CD8-positive, alpha-beta memory T cell (primary cell): ENCODE results near the gene MIR17HG. TPM values are rescaled to one million over a fixed set of nuclear protein-coding genes. Genes with fewer than 3 reads are reported as not detected.

Experiments used
- CTCF ChIA-PET: fragments of 350-600 bp; sonication (Branson Sonifier 250); formaldehyde crosslinking; loops from one replicate; lab custom pipeline; 2021; ENCODE audit warnings: antibody characterized with exemption; lab: Charles Lee
- POLR2A ChIA-PET: fragments of 350-600 bp; sonication (Branson Sonifier 250); formaldehyde crosslinking; loops from one replicate; lab custom pipeline; 2021; ENCODE audit warnings: antibody characterized with exemption; lab: Charles Lee
- DNase-seq, 5 donors: peaks; one replicate each; pipeline versions ENCODE4 v3.0.0 to v3.0.0-alpha.2; 2020 to 2022; ENCODE audit warnings: mixed read lengths in 1 of 5
- H3K27ac ChIP-seq: one replicate; pipeline ENCODE4 v1.7.0; 2013; ENCODE audit warnings: low read depth, mild to moderate bottlenecking, low read length, moderate library complexity
- H3K27me3 ChIP-seq: 2 replicates; pipeline ENCODE4 v1.7.0; 2013; ENCODE audit warnings: low read length, mild to moderate bottlenecking; ENCODE audit not compliant: insufficient read depth, poor library complexity, severe bottlenecking
- H3K36me3 ChIP-seq: 2 replicates; pipeline ENCODE4 v1.7.0; 2013; ENCODE audit warnings: mild to moderate bottlenecking, low read length, moderate library complexity; ENCODE audit not compliant: insufficient read depth
- H3K4me1 ChIP-seq: 2 replicates; pipeline ENCODE4 v1.7.0; 2013; ENCODE audit warnings: mild to moderate bottlenecking, low read length, moderate library complexity; ENCODE audit not compliant: insufficient read depth
- H3K4me3 ChIP-seq: 2 replicates; pipeline ENCODE4 v1.7.0; 2013; ENCODE audit warnings: mild to moderate bottlenecking, low read length
- H3K9me3 ChIP-seq: 2 replicates; pipeline ENCODE4 v1.7.0; 2013; ENCODE audit warnings: mild to moderate bottlenecking, low read length
- H3K27ac Mint-ChIP-seq, 8 donors: one replicate each; pipeline ENCODE4 v1.8.0; 2020 to 2021; ENCODE audit warnings: mixed read lengths in 8 of 8, mild to moderate bottlenecking in 6 of 8, inconsistent platforms in 3 of 8, moderate library complexity in 3 of 8
- H3K27me3 Mint-ChIP-seq, 2 donors: one replicate each; pipeline ENCODE4 v1.8.0; 2020 to 2021; ENCODE audit warnings: mixed read lengths in 2 of 2, mild to moderate bottlenecking in 1 of 2, moderate library complexity in 1 of 2
- H3K36me3 Mint-ChIP-seq, 3 donors: one replicate each; pipeline ENCODE4 v1.8.0; 2020 to 2021; ENCODE audit warnings: mixed read lengths in 3 of 3, inconsistent platforms in 1 of 3, mild to moderate bottlenecking in 1 of 3
- H3K4me1 Mint-ChIP-seq, 3 donors: one replicate each; pipeline ENCODE4 v1.8.0; 2020 to 2021; ENCODE audit warnings: mixed read lengths in 3 of 3, inconsistent platforms in 1 of 3, mild to moderate bottlenecking in 1 of 3
- H3K4me3 Mint-ChIP-seq, 7 donors: one replicate each; pipeline ENCODE4 v1.8.0; 2020 to 2021; ENCODE audit warnings: mixed read lengths in 7 of 7, mild to moderate bottlenecking in 6 of 7, moderate library complexity in 4 of 7, inconsistent platforms in 2 of 7
- H3K9me3 Mint-ChIP-seq, 5 donors: one replicate each; pipeline ENCODE4 v1.8.0; 2020 to 2022; ENCODE audit warnings: mixed read lengths in 5 of 5, mild to moderate bottlenecking in 3 of 5, moderate library complexity in 2 of 5, inconsistent platforms in 1 of 5
- polyA plus RNA-seq: library from polyadenylated mRNA; unstranded; fragments of 300-500 nt; fragmentation: Illumina TruSeq; gene quantifications from one replicate; pipeline ENCODE4 v1.2.3, GENCODE V29; 2021
- total RNA-seq, 2 experiments: library from RNA; stranded (reverse); gene quantifications; one replicate each; pipeline ENCODE4 v1.2.3, GENCODE V29; 2021

The MIR17HG gene
- total and polyA plus RNA-seq, 3 experiments from 2014 or later: 0.26 to 21.5 (median 21.0) TPM

DNA sequence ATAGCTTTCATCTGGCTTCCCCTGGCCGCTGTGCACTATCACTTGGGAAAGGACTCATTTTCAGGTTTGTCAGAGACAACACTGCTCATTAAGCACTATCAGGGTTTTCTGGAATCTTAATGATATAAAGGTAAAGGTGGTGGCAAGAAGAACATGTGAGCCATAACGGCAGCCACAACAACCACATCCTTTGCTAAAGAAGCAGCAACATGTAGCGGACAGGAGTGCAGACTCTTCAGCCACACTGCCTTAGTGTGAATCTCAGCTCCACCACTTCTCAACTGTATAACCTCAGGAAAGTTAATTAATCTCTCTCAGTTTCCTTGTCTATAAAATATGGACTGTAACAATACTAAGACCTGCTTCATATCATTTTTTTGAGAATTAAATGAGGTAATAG, 24.1 kb upstream of the MIR17HG start:
- H3K27ac ChIP-seq: no peak overlapping the region
- ChIA-PET POLR2A (interaction anchor here (1.9 kb wide), 1 partner anchor 23 kb away, joined by 5 read pairs; no protein-coding TSS in a partner anchor), CTCF (interaction anchor here (2.0 kb wide), 1 partner anchor 10 kb away, joined by 7 read pairs; no protein-coding TSS in a partner anchor)
- H3K9me3 ChIP-seq: no peaks in the 10 kb centered on the region
- H3K4me1 ChIP-seq: no peaks in the 10 kb centered on the region
- no peak overlapping the region for H3K4me3 ChIP-seq
- Mint-ChIP-seq H3K27ac (no peak overlapping the region), H3K27me3 (peaks cover 0 to 2% of the 10 kb centered on the region in 2 donors), H3K36me3 (no peaks in the 10 kb centered on the region), H3K4me1 (peaks cover 12 to 14% (median 14%) of the 10 kb centered on the region in 3 donors), H3K9me3 (no peaks in the 10 kb centered on the region), H3K4me3 (no peak overlapping the region)
- H3K27me3 ChIP-seq: no peaks in the 10 kb centered on the region
- H3K36me3 ChIP-seq: no peaks in the 10 kb centered on the region
- DNase-seq: no peak

DNA sequence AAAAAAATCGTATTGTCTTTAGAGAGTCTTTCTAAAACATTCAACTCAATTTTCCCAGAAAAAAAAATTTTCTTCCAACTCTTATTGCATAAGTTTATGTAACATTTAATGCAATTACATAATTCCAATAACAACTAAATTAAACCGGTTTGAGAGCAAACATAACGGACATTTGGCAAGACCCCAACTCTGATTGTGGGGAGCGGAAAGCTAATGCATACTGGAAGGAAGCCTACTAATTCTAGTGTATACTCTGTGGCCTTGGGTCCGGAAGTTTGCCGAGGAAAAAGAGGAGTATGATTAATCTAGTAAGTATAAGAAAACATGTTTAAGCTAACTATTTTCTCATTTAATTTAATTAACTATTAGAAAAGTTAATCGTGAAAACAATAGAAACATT, 21.3 kb upstream of the MIR17HG start:
- H3K27ac ChIP-seq: no peak overlapping the region
- DNase-seq: no peak
- H3K4me3 Mint-ChIP-seq: no peak overlapping the region
- H3K27me3 Mint-ChIP-seq: peaks cover 0 to 11% of the 10 kb centered on the region in 2 donors
- peaks cover 13 to 16% (median 15%) of the 10 kb centered on the region in 3 donors for H3K4me1 Mint-ChIP-seq
- no peaks in the 10 kb centered on the region for H3K9me3 Mint-ChIP-seq
- no peak overlapping the region for H3K4me3 ChIP-seq
- no peak overlapping the region for H3K27ac Mint-ChIP-seq
- H3K36me3 Mint-ChIP-seq: no peaks in the 10 kb centered on the region
- H3K36me3 ChIP-seq: no peaks in the 10 kb centered on the region
- no peaks in the 10 kb centered on the region for H3K27me3 ChIP-seq
- POLR2A ChIA-PET: no interaction called here
- H3K4me1 ChIP-seq: no peaks in the 10 kb centered on the region
- H3K9me3 ChIP-seq: no peaks in the 10 kb centered on the region
- CTCF ChIA-PET: no interaction called here

DNA sequence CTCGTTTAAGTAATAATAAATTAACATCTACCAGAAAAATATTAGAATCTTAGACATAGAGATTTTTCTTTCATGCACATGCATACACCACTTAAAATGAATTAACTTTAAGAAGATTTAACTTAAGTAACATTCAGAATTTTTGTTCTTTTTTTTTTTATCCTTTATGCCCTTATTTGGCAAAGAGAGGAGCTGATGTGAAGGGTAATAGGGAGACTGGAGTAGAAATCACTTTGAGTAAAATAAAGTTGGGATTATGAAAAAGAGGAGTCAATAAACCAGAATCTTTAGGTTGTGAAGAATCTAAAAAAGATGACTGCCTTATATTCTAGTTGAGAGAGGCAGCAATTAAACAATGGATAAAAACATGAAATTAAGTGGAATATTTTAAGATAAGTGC, 18.8 kb upstream of the MIR17HG start:
- Mint-ChIP-seq H3K27ac (no peak overlapping the region), H3K27me3 (peaks cover 0 to 11% of the 10 kb centered on the region in 2 donors), H3K9me3 (no peaks in the 10 kb centered on the region), H3K4me1 (peaks cover 5 to 8% (median 8%) of the 10 kb centered on the region in 3 donors), H3K4me3 (no peak overlapping the region), H3K36me3 (no peaks in the 10 kb centered on the region)
- H3K27ac ChIP-seq: no peak overlapping the region
- no peaks in the 10 kb centered on the region for H3K9me3 ChIP-seq
- H3K36me3 ChIP-seq: no peaks in the 10 kb centered on the region
- H3K4me1 ChIP-seq: no peaks in the 10 kb centered on the region
- POLR2A ChIA-PET: no interaction called here
- no peaks in the 10 kb centered on the region for H3K27me3 ChIP-seq
- no peak overlapping the region for H3K4me3 ChIP-seq
- CTCF ChIA-PET: no interaction called here
- no peak for DNase-seq

DNA sequence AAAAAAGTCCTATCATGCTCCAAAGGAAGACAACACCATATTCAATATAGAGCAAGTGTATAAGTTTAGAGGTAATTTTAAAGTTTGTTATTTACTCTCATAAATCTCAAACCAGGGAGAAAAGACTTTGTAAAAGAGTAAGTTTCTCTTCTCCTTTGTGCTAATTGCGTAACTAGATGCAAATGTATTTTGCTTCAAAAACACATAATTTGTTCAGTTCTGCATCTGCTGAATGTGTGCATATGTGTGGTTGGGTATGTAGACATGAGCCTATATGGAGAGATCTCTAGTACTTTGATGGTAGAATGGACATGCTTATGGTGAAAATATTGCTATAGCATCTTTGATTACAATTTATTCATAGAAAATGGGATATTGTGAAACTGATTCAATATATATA, 17.8 kb upstream of the MIR17HG start:
- Mint-ChIP-seq H3K9me3 (no peaks in the 10 kb centered on the region), H3K4me1 (peaks cover 5 to 8% (median 7%) of the 10 kb centered on the region in 3 donors), H3K27me3 (peaks cover 0 to 11% of the 10 kb centered on the region in 2 donors), H3K4me3 (no peak overlapping the region), H3K36me3 (no peaks in the 10 kb centered on the region), H3K27ac (no peak overlapping the region)
- H3K9me3 ChIP-seq: no peaks in the 10 kb centered on the region
- H3K27ac ChIP-seq: no peak overlapping the region
- H3K36me3 ChIP-seq: no peaks in the 10 kb centered on the region
- ChIA-PET CTCF (no interaction called here), POLR2A (no interaction called here)
- H3K27me3 ChIP-seq: no peaks in the 10 kb centered on the region
- no peak overlapping the region for H3K4me3 ChIP-seq
- no peaks in the 10 kb centered on the region for H3K4me1 ChIP-seq
- no peak for DNase-seq

DNA sequence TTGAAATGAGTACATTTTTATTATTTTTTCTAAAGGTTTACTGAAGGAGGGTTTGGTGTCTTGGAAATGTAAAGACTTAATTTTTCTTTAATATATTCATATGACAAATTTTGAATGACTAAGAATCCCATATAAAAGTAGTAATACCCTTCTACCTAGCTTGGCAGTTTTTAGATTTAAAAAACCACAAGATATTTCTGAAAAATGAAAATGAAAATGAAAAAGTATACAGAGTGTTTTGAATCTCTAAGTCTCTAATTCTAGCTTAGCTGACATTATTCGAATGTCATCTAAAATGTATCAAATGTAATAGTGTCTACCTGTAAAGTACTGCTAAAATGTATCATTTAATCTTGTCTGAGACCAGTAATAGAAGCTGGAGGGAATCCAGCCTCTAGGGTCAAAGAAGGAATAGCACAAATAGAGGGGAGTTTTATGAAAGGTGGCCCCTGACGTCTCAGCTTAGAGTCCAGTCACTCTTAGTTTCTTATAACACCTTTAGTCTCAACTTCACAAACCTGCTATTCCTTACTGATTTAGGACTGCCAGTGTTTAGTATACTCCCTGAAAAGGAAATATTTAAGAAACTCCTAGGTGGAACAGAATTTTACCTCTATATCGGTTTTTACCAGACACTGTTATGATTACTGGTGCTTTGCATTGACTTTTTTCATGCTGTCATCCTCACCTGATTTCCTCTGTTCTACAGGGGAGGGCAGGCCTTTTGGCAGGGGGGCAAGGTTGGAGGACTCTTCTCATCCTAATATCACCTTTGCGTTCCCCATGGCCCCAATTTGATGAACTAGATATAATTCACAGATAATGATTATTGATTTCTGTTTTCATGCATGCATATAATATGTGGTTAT, 16.2 kb upstream of the MIR17HG start:
- H3K27ac ChIP-seq: no peak overlapping the region
- CTCF ChIA-PET: no interaction called here
- Mint-ChIP-seq H3K4me1 (peaks cover 5 to 8% (median 7%) of the 10 kb centered on the region in 3 donors), H3K27me3 (peaks cover 2 to 11% of the 10 kb centered on the region in 2 donors), H3K4me3 (peak overlapping the region in 2 of 7 donors; percentile 7 to 53), H3K36me3 (no peaks in the 10 kb centered on the region), H3K9me3 (no peaks in the 10 kb centered on the region), H3K27ac (peak overlapping the region in 2 of 8 donors; percentile 25 to 27)
- no peaks in the 10 kb centered on the region for H3K4me1 ChIP-seq
- H3K36me3 ChIP-seq: no peaks in the 10 kb centered on the region
- no peak overlapping the region for H3K4me3 ChIP-seq
- DNase-seq: no peak
- H3K27me3 ChIP-seq: no peaks in the 10 kb centered on the region
- H3K9me3 ChIP-seq: no peaks in the 10 kb centered on the region
- POLR2A ChIA-PET: no interaction called here

DNA sequence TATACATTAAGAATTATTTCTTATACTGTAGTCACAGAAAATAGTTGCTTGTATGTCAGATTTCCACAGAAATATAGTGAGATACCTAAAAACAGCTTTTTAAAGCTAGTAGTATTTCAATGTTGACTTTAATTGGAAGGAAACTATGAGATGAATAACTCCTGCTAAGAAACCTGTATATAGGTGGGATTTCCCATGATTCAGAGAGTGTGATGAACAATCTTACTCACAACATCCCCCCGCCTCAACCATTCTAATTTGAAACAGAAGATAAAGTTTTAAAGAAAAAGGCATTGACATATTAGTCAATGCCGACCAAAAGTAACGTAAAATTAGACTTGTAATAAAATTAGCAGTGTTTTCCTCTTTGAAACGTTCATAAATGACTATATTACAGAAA, 1.4 kb upstream of the MIR17HG start:
- Histone ChIP-seq H3K27me3 (no peaks in the 10 kb centered on the region), H3K36me3 (peaks cover 7% of the 10 kb centered on the region), H3K9me3 (no peaks in the 10 kb centered on the region), H3K4me1 (peaks cover 28% of the 10 kb centered on the region), H3K27ac (no peak overlapping the region), H3K4me3 (no peak overlapping the region)
- Mint-ChIP-seq H3K36me3 (peaks cover 0 to 23% (median 0%) of the 10 kb centered on the region in 3 donors), H3K4me3 (peak overlapping the region in 1 of 7 donors; percentile 95), H3K4me1 (peaks cover 26 to 37% (median 29%) of the 10 kb centered on the region in 3 donors), H3K27ac (peak overlapping the region in 1 of 8 donors; percentile 87), H3K27me3 (peaks cover 0 to 6% of the 10 kb centered on the region in 2 donors), H3K9me3 (no peaks in the 10 kb centered on the region)
- POLR2A ChIA-PET: interaction anchor here (1.2 kb wide), 1 partner anchor 22 kb away, joined by 5 read pairs; no protein-coding TSS in a partner anchor
- DNase-seq: no peak
- CTCF ChIA-PET: interaction anchor here (0.8 to 1.4 kb wide), 2 partner anchors 26 to 32 kb away, joined by 3 to 8 read pairs; no protein-coding TSS in a partner anchor

DNA sequence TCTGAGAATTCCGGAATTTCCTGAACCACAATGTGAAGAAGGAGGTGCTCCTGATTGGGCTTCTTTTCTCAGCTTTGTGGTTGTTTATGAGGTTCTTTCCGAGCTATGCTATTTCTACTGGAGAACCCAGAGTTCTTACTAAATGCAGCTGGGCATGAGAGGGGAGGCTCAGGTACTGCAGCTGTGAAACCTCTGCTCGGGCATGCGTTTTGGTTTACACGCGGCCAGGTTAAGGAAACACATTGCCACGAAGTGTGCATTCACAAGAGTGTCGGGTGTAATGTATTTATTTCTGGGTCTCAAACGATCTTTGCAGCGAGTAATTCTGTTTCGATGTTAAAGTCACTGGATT, 661 bp upstream of the MIR17HG start:
- Mint-ChIP-seq H3K9me3 (no peaks in the 10 kb centered on the region), H3K27ac (peak overlapping the region; percentile 83 to 97 (median 90)), H3K4me3 (peak overlapping the region; percentile 89 to 97 (median 92)), H3K36me3 (peaks cover 0 to 31% (median 0%) of the 10 kb centered on the region in 3 donors), H3K4me1 (peaks cover 34 to 45% (median 35%) of the 10 kb centered on the region in 3 donors), H3K27me3 (peaks cover 0 to 6% of the 10 kb centered on the region in 2 donors)
- ChIA-PET CTCF (interaction anchor here (0.8 to 1.4 kb wide), 2 partner anchors 27 to 33 kb away, joined by 3 to 8 read pairs; no protein-coding TSS in a partner anchor), POLR2A (interaction anchor here (1.2 kb wide), 1 partner anchor 23 kb away, joined by 5 read pairs; no protein-coding TSS in a partner anchor)
- no peaks in the 10 kb centered on the region for H3K27me3 ChIP-seq
- DNase-seq: peak in 4 of 5 donors; percentile 10 to 59 (median 31)
- peak overlapping the region; percentile 62 for H3K27ac ChIP-seq
- H3K4me1 ChIP-seq: peaks cover 32% of the 10 kb centered on the region
- peaks cover 14% of the 10 kb centered on the region for H3K36me3 ChIP-seq
- peak overlapping the region; percentile 69 for H3K4me3 ChIP-seq
- H3K9me3 ChIP-seq: no peaks in the 10 kb centered on the region
